Left ventricle myocardium superior (tissue), 1 donor: Measurements from ENCODE around the gene TBK1. TPM values are rescaled to one million over a fixed set of nuclear protein-coding genes. Genes with fewer than 3 reads are reported as not detected.
"Not testable (repeated sequence)": the region's sequence is repeated elsewhere in the genome, so short reads cannot be mapped to it uniquely, and the experiment has no call there.

ENCODE experiments used
- ATAC-seq: fragments of 200-7000 bp; cut with Tn5 transposase; one replicate; pipeline ENCODE4 v1.9.1; 2020; ENCODE audit warnings: mild to moderate bottlenecking, moderate library complexity
- DNase-seq: peaks from one replicate; pipeline ENCODE4 v3.0.0-alpha.2; 2020
- intact Hi-C: fragments of 100-400 bp; cut with micrococcal nuclease; formaldehyde crosslinking; loops from one replicate; pipeline ENCODE4 v1.11.0; 2022
- total RNA-seq: library from RNA; stranded (reverse); fragmentation: NEBNext Ultra II Directional; extraction: Animal tissue kit (Norgen Biotek cat#: 25700); gene quantifications from one replicate; pipeline ENCODE4 v1.2.1, GENCODE V29; 2021
- donor health status: DM: no; HTN: yes; CAD: no; lungs with severe emphysema.

Gene TBK1
- total RNA-seq, 1 donor from 2014 or later, result 11.7 TPM

DNA sequence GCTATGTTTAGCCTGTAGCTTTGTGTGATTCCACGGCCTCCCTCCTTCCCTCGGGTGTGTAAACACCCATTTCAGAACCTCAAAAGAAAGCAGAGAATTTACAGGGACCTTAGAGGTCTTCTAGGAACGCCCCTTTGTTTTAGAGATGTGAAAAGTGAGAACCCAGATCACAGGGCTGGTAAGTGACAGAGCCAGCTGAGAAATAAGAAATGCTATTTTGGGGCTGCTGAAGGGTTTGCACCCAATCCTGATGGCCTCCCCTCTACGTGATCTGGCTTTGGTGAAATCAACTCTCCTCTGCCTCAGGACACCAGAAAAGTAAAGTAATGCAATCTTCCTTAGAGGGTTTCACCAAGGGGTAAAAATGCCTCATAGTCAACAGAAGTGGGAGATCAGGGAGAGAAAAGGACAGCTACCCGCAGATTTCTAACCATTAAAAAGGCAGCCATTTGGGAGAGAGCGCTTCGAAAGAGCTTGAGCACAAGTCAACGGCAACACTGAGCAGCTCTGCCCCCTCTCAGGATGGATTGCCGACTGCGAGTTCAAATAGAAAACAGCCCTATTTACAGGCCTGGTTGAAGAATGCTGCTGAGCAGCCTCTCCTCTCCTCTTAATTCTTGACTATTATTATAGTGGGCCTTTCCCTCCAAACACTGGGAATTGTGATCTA is 79.9 kb downstream of the TBK1 start:
- ATAC-seq, result no peak

DNA sequence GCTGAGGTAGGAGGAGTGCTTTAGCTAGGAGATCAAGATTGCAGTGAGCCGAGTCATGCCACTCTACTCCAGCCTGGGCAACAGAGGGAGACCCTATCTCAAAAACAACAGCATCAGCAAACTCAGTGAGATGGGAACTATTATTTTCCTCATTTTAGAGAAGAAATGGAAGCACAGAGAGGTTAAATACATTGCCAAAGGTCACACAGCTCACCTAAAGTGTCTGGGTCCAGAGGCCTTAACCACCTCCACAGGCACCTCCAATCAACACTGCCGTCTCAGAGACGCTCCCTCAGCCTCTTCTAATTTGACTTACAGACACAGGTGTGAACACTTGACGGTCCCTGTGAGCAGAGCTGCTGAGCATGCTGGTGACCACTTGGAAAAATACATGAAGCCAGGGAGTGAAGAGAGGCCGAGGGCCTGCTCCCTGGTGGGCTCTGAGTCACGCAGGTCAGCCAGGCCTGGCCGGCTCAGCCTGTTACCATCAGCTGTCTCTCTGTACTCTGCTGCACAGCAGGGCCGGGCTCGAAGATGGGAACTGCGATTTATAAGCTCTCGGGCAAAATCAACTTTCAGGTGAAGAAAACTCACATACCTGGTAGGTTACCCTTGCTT is 80.9 kb downstream of the TBK1 start:
- intact Hi-C loops, result no loop called here
- no peak for DNase-seq
- no peak for ATAC-seq

More for the DNA sequence above, 79.9 kb downstream of the TBK1 start:
- DNase-seq, result no peak
- intact Hi-C loops, result no loop called here

DNA sequence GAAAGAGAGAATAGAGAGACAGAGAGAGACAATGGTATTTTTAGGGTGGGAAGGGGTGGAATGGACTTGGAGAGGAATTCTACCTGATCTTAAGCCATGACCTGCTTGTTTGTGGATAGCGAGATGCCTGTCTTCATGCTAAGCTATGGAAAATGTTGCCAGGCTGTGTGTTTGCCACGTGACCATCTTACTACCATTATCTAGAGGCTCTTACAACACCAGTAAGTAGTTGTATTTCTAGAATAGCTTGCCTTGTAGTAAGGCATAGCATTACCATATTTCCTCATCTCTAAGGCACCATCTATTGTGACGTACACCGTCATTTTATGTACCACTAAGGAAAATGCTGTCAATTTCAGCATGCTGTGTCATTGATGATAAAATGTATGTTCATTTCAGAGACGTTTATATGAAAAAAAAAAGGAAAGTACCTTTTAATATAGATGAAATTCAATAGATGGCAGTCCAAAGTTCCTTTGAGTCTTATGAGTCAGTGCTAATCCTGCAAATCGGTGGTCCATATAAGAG is 82.8 kb downstream of the TBK1 start:
- DNase-seq (no peak), ATAC-seq (no peak)
- intact Hi-C loops, result no loop called here

DNA sequence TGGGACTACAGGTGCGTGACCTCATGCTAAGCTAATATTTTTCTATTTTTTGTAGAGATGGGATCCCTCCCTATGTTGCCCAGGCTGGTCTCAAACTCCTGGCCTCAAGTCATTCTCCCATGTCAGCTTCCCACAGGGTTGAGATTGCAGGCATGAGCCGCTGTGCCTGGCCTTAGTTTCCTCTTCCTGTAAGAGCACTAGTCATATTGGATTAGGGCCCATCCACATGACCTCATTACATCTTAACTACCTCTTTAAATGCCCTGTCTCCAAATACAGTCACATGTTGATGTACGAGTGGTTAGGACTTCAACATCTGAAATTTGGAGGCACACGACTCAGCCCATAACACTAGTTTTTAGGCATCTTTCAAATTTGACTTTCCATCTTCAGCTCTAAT is 86.2 kb downstream of the TBK1 start:
- ATAC-seq, result no peak
- intact Hi-C loops, result no loop called here

DNA sequence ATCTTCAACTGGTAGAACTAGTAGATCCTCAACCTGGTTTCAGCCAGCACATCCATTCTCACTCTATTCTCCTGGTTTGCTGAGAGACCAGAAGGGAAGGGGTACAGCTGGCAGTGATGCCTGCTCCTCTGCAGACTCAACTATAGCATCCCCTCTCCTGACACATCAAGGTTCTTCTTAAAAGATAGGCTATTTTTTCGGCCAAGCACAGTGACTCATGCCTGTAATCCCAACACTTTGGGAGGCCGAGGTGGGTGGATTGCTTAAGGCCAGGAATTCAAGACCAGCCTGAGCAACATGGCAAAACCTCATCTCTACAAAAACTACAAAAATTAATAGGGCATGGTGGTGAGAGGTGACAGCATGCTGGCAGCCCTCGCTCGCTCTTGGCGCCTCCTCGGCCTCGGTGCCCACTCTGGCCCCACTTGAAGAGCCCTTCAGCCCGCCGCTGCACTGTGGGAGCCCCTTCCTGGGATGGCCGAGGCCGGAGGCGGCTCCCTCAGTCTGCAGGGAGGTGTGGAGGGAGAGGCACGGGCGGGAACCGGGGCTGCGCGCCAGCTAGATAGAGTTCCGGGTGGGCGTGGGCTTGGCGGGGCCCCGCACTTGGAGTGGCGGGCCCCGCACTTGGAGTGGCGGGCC is 90.6 kb downstream of the TBK1 start:
- ATAC-seq, DNase-seq, intact Hi-C loops: not testable (repeated sequence)

More for the DNA sequence above, 86.2 kb downstream of the TBK1 start:
- DNase-seq, result no peak

DNA sequence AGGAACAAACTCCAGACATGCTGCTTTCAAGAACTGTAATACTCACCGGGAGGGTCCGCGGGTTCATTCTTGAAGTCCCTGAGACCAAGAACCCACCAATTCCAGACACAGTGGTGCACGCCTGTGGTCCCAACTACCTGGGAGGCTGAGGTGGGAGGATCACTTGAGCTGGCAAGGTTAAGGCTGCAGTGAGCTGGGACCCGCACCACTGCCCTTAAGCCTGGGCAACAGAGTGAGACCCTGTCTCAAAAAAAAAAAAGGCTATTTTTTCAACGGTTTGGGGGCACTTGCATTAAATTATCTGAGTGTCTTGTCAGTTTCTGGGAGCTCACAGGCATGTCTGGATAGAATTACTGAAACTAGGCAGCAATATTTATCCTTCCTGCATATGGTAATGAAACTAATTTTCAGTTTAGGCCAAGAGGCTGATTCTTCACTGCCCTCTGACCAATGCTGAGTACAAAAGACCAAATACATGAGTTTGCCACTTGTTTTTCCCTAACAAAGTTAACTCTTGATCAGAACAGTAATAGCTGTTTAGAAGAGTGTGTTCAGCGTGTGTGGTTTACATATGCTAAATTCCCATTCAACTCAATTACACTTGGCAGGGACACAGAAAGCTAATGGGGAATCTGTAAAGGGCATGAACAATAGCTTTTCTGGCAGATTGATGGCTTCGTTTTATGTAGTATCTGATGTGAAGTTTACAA is 92.6 kb downstream of the TBK1 start:
- intact Hi-C loops, result loop anchor here (5.0 kb wide), 1 partner anchor 153 kb away; no protein-coding TSS in a partner anchor
- DNase-seq, result no peak

DNA sequence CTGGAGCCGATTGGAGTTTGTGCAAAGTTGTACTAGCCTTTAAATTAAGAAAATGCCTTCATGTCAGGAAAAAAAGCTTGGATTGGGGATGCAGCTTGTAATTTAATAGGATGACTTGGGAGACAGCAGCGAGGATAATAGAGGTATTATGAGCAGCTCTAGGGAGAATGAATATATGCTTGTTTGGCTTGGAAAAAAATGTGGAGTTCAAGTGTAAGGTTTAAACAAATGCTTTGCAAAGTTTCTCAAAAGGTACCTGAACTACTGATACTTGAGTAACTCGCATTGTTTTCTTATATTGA is 93.1 kb downstream of the TBK1 start:
- intact Hi-C loops, result loop anchor here (5.0 kb wide), 1 partner anchor 152 kb away; no protein-coding TSS in a partner anchor
- no peak for DNase-seq

More for the DNA sequence above, 92.6 kb downstream of the TBK1 start:
- no peak for ATAC-seq

DNA sequence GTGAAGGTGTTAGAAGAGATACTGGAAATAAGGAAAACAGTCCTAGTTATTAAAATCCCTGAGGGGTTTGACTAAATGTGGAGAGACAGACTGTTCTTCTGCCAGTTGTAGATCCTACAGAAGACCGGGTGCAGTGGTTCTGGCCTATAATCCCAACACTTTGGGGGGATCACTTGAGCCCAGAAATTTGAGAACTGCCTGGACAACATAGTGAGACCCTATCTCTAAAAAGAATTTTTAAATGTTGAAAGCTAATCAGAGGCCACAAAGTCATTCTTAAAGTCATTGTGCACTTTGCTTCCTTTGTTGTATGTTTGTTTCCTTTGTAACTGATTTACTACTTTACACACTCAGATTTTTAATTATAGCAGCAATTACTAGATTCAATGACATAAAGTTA is 97.2 kb downstream of the TBK1 start:
- no peak for ATAC-seq
- intact Hi-C loops, result loop anchor here (5.0 kb wide), 1 partner anchor 148 kb away; no protein-coding TSS in a partner anchor
- no peak for DNase-seq

More for the DNA sequence above, 93.1 kb downstream of the TBK1 start:
- ATAC-seq, result no peak

DNA sequence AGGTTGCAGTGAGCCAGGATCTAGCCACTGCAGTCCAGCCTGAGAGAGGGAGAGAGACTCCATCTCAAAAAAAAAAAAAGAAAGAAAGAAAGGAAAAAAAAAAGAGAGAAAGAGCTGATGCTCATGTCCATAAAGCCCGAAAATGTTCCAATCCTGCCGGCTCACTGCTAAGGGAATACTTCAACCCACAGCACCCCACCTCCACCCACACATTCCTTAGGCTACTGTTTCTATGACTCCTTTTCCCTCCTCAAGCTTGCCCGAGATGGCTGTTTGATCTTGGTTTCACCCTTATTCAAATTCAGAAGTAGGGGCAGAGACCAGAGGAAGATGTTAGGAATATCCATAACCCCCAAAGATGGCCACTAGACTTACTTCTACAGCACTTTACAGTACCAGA is 98.8 kb downstream of the TBK1 start:
- ATAC-seq, result peak; percentile 26
- intact Hi-C loops, result no loop called here
- DNase-seq, result no peak

DNA sequence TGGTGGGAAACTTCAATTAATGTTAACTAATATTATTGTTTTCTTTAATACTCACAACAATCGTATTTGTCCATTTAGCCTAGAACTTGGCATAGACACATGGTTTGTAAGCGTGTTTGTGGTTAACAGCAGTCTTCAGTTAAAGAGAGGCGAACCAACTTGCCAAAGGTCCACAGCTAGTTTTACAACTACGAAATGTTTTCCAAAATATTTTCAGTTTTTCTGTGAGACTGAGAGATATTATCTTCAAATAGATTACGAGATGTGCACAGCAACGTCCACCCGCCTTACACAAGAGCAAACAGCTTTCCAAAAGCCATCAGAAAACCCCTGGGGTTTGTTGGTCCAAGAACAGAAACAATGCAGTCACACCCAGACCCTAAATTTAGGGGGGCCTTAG is 99.8 kb downstream of the TBK1 start:
- intact Hi-C loops, result no loop called here
- no peak for DNase-seq
- ATAC-seq, result peak; percentile 44

Other genes with a start within 250 kb of the TBK1 start
- gene KICS2, start 229.8 kb upstream of the TBK1 start, total RNA-seq, result 2.7 TPM
- gene C12orf56, start 61.4 kb upstream of the TBK1 start, total RNA-seq, result not detected
- gene XPOT, start 47.7 kb upstream of the TBK1 start, total RNA-seq, result 24.7 TPM
- gene RASSF3, start 158.4 kb downstream of the TBK1 start, total RNA-seq, result 143 TPM